HFFc6 (cell line): ENCODE measurements around the gene ACP7. TPM values are rescaled to one million over a fixed set of nuclear protein-coding genes. Genes with fewer than 3 reads are reported as not detected.
"Not testable (repeated sequence)": the region's sequence is repeated elsewhere in the genome, so short reads cannot be mapped to it uniquely, and the experiment has no call there.

ENCODE experiments used
- DNase-seq: peaks from one replicate; pipeline ENCODE4 v3.0.0-alpha.2; 2018
- H3K27ac Mint-ChIP-seq: 2 replicates; pipeline ENCODE4 v1.8.0; 2020; ENCODE audit warnings: mild to moderate bottlenecking, mixed read lengths
- H3K27me3 Mint-ChIP-seq: 2 replicates; pipeline ENCODE4 v1.8.0; 2021; ENCODE audit warnings: mild to moderate bottlenecking, moderate library complexity, mixed read lengths; ENCODE audit not compliant: insufficient read depth
- H3K36me3 Mint-ChIP-seq: 2 replicates; pipeline ENCODE4 v1.8.0; 2021; ENCODE audit warnings: low read depth, mixed read lengths
- H3K4me1 Mint-ChIP-seq: 2 replicates; pipeline ENCODE4 v1.8.0; 2020; ENCODE audit warnings: low read depth, mixed read lengths
- H3K4me3 Mint-ChIP-seq: 2 replicates; pipeline ENCODE4 v1.8.0; 2020; ENCODE audit warnings: mild to moderate bottlenecking, moderate library complexity, mixed read lengths
- H3K9me3 Mint-ChIP-seq: 2 replicates; pipeline ENCODE4 v1.8.0; 2020; ENCODE audit warnings: mild to moderate bottlenecking, mixed read lengths
- total RNA-seq, 6 experiments: library from RNA; stranded (reverse); fragmentation: NEBNext Ultra II Directional; extraction: Animal tissue kit (Norgen Biotek cat#: 25700); gene quantifications; 2 replicates in 1 of 6; 3 replicates in 5 of 6; pipeline ENCODE4 v1.2.3, GENCODE V29; 2021
- TF ChIP-seq, protein P1 (sequence below): fragments of 200-600 bp; sonication (generic); IDR thresholded peaks from 2 replicates; pipeline ENCODE4 v1.5.0; 2021; ENCODE audit warnings: antibody characterized with exemption, mild to moderate bottlenecking

The ACP7 gene
- total RNA-seq, 6 experiments from 2014 or later = not detected

DNA sequence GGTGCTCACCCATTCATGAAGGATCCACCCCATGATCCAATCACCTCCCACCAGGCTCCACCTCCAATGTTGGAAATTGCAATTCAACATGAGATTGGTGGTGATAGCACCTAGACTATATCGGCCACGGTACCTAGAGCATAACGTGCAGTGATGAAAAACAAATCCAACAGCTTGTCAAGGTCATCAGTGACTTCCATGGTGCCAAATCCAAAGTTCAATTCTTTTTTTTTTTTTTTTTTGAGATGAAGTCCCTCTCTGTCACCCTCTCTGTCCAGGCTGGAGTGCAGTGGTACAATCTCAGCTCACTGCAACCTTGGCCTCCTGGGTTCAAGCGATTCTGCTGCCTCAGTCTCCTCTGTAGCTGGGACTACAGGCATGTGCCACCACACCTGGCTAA is 17.1 kb upstream of the ACP7 start:
- peaks cover 13% of the 10 kb centered on the region; the same call in 1 of the 2 replicates for H3K9me3 Mint-ChIP-seq
- no peak for DNase-seq
- peaks cover 8% of the 10 kb centered on the region for H3K4me1 Mint-ChIP-seq
- TF ChIP-seq, protein P1, sequence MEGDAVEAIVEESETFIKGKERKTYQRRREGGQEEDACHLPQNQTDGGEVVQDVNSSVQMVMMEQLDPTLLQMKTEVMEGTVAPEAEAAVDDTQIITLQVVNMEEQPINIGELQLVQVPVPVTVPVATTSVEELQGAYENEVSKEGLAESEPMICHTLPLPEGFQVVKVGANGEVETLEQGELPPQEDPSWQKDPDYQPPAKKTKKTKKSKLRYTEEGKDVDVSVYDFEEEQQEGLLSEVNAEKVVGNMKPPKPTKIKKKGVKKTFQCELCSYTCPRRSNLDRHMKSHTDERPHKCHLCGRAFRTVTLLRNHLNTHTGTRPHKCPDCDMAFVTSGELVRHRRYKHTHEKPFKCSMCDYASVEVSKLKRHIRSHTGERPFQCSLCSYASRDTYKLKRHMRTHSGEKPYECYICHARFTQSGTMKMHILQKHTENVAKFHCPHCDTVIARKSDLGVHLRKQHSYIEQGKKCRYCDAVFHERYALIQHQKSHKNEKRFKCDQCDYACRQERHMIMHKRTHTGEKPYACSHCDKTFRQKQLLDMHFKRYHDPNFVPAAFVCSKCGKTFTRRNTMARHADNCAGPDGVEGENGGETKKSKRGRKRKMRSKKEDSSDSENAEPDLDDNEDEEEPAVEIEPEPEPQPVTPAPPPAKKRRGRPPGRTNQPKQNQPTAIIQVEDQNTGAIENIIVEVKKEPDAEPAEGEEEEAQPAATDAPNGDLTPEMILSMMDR = no peak
- H3K27me3 Mint-ChIP-seq = peaks cover 9% of the 10 kb centered on the region; the same call in 1 of the 2 replicates
- no peak overlapping the region for H3K27ac Mint-ChIP-seq
- peaks cover 9% of the 10 kb centered on the region for H3K36me3 Mint-ChIP-seq
- no peak overlapping the region for H3K4me3 Mint-ChIP-seq

DNA sequence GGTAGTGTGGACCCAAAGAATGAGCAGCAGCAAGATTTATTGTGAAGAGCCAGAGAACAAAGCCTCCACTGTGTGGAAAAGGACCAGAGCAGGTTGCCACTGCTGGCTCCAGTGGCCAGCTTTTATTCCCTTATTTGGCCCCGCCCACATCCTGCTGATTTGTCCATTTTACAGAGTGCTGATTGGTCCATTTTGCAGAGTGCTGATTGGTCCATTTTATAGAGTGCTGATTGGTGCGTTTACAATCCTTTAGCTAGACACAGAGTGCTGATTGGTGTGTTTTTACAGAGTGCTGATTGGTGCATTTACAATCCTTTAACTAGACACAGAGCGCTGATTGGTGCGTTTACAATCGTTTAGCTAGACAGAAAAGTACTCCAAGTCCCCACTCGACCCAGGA is 15.9 kb upstream of the ACP7 start:
- H3K36me3 Mint-ChIP-seq, H3K4me3 Mint-ChIP-seq, H3K27ac Mint-ChIP-seq, DNase-seq: not testable (repeated sequence)
- Mint-ChIP-seq H3K4me1 (peaks cover 19% of the 10 kb centered on the region), H3K27me3 (peaks cover 11% of the 10 kb centered on the region; the same call in 1 of the 2 replicates), H3K9me3 (peaks cover 13% of the 10 kb centered on the region; the same call in 1 of the 2 replicates)

DNA sequence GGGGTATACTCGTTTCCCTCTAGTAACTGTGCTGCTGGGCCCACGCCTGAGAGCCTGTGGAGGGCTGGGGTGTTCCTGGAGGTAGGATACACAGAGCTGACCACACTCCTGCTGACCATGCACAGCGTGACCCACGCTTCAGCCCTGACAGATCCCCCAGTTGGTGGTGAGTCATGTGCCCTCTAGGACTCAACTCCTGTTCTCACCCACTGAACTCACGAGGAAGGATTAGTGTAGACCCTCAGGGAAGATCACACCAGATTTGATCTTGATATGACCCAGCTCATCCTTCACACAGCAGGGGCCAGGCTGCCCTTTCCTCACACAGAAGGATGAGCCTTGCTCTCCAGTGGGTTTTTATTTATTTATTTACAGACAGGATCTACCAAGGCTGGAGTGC is 13.3 kb upstream of the ACP7 start:
- H3K36me3 Mint-ChIP-seq = peaks cover 9% of the 10 kb centered on the region
- no peak overlapping the region for H3K4me3 Mint-ChIP-seq
- peak overlapping the region; percentile 64; the same call in 1 of the 2 replicates for H3K27ac Mint-ChIP-seq
- peaks cover 7% of the 10 kb centered on the region for H3K27me3 Mint-ChIP-seq
- TF ChIP-seq, protein P1 = no peak
- DNase-seq = peak; percentile 51
- peaks cover 32% of the 10 kb centered on the region for H3K4me1 Mint-ChIP-seq
- peaks cover 13% of the 10 kb centered on the region; the same call in 1 of the 2 replicates for H3K9me3 Mint-ChIP-seq

DNA sequence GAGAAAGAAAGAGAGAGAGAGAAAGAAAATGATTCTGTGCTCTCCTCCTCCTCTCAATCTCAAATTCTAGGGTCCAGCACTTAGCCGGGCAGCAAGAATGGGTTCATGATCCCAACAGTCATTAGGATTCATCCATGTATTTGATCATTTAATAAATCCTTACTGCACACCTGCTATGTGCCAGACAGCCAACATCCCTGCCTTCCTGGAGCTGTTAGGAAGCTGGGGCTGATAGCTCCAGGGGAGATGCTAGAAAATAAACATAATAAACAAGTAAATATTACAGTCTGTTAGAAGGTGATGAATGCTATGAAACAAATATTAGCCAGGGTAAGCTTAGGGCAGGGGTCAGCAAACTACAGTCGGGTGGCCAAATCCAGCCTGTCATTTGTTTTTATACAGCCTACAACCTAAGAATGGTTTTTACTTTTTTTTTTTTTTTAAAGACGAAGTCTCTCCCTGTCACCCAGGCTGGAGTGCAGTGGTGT is 9.9 kb upstream of the ACP7 start:
- Mint-ChIP-seq H3K27me3 (peaks cover 3% of the 10 kb centered on the region), H3K4me3 (peak overlapping the region; percentile 59; the same call in 1 of the 2 replicates)

DNA sequence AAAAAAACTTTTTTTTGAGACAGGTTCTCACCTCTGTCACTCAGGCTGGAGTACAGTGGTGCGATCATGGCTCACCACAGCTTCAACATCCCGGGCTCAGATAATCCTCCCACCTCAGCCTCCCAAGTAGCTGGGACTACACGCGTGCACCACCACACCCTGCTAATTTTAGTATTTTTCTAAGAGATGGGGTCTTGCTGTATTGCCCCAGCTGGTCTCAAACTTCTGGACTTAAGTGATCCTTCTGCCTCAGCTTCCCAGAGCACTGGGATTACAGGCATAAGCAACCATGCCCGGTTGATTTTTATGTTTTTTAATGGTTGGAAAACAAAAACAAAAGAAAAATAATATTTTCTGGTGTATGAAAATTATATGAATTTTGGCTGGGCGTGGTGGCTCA is 9.2 kb upstream of the ACP7 start:
- peaks cover 42% of the 10 kb centered on the region for H3K4me1 Mint-ChIP-seq
- H3K9me3 Mint-ChIP-seq = no peaks in the 10 kb centered on the region
- H3K27ac Mint-ChIP-seq = no peak overlapping the region
- peaks cover 3% of the 10 kb centered on the region for H3K27me3 Mint-ChIP-seq
- H3K36me3 Mint-ChIP-seq = no peaks in the 10 kb centered on the region
- DNase-seq = no peak
- H3K4me3 Mint-ChIP-seq = no peak overlapping the region
- TF ChIP-seq, protein P1 = no peak

More for the DNA sequence above, 9.9 kb upstream of the ACP7 start:
- Mint-ChIP-seq H3K27ac (peak overlapping the region; percentile 77), H3K4me1 (peaks cover 42% of the 10 kb centered on the region), H3K9me3 (peaks cover under 1% of the 10 kb centered on the region; the same call in 1 of the 2 replicates), H3K36me3 (peaks cover under 1% of the 10 kb centered on the region; the same call in 1 of the 2 replicates)
- DNase-seq = no peak
- TF ChIP-seq, protein P1 = no peak

DNA sequence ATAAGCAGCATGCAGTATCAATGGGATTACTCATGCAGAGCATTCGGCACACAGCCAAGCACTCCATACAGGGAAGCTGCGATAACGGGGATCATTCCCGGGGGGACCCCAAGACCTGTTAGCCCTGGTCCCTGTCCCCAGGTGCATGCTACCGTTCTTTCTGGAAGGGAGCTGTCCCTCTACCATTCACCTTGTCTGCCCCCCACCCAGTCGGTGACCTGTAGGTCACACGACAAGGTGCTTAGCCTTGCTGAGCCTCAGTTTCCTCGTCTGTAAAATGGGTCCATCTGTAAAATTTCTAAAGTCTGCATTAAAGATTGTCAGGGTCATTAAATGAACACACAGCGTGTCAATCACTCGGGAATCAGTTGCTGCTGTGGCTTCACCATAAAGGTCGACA is 6.8 kb upstream of the ACP7 start:
- DNase-seq = no peak
- Mint-ChIP-seq H3K36me3 (no peaks in the 10 kb centered on the region), H3K27me3 (peaks cover 3% of the 10 kb centered on the region), H3K4me3 (no peak overlapping the region), H3K9me3 (no peaks in the 10 kb centered on the region), H3K27ac (no peak overlapping the region), H3K4me1 (peaks cover 32% of the 10 kb centered on the region)
- TF ChIP-seq, protein P1 = no peak
